OCI-LY7 (cell line): ENCODE results near the gene FLT3. TPM values are rescaled to one million over a fixed set of nuclear protein-coding genes. Genes with fewer than 3 reads are reported as not detected.

Experiments
- BruUV-seq: library from RNA; stranded (reverse); fragments of 400-500 nt; replicated peaks from 2 replicates; lab custom pipeline; 2021; lab: Mats Ljungman, UMichigan
- CTCF ChIA-PET: fragments of 300-600 bp; sonication (Branson Sonifier 250); formaldehyde crosslinking; loops from one replicate; lab custom pipeline; 2022; ENCODE audit warnings: antibody characterized with exemption; ENCODE audit not compliant: unreplicated experiment; lab: Charles Lee
- POLR2A ChIA-PET: fragments of 300-600 bp; sonication (Branson Sonifier 250); formaldehyde crosslinking; loops from one replicate; lab custom pipeline; 2022; ENCODE audit warnings: antibody characterized with exemption; lab: Charles Lee
- DNase-seq: peaks from one replicate; pipeline ENCODE4 v3.0.0-alpha.2; 2015; ENCODE audit warnings: low spot score
- H2AFZ ChIP-seq: fragments of 200-600 bp; sonication (generic), shearing (Covaris generic); 2 replicates; pipeline ENCODE4 v1.6.1; 2014; ENCODE audit warnings: mild to moderate bottlenecking, antibody characterized with exemption, low read length, moderate library complexity
- H3K27ac ChIP-seq: fragments of 200-600 bp; sonication (generic); 2 replicates; pipeline ENCODE4 v1.5.1; 2014; ENCODE audit warnings: mixed run types, low read depth, mild to moderate bottlenecking, moderate library complexity, low read length, inconsistent platforms; ENCODE audit not compliant: poor library complexity, severe bottlenecking
- H3K36me3 ChIP-seq: fragments of 200-600 bp; sonication (generic); 2 replicates; pipeline ENCODE4 v1.6.1; 2014; ENCODE audit warnings: mild to moderate bottlenecking, antibody characterized with exemption, low read length, moderate library complexity, mixed read lengths; ENCODE audit not compliant: insufficient read depth
- H3K4me1 ChIP-seq: fragments of 200-600 bp; sonication (generic); 2 replicates; pipeline ENCODE4 v1.5.1; 2014; ENCODE audit warnings: mild to moderate bottlenecking, low read length; ENCODE audit not compliant: insufficient read depth, poor library complexity, severe bottlenecking
- H3K4me2 ChIP-seq: fragments of 200-600 bp; sonication (generic); 2 replicates; pipeline ENCODE4 v1.6.1; 2014; ENCODE audit warnings: mild to moderate bottlenecking, low read length
- H3K4me3 ChIP-seq: fragments of 200-600 bp; sonication (generic); 2 replicates; pipeline ENCODE4 v1.5.1; 2014; ENCODE audit warnings: mild to moderate bottlenecking, low read depth, low read length; ENCODE audit not compliant: poor library complexity, severe bottlenecking
- H3K79me2 ChIP-seq: fragments of 200-600 bp; sonication (generic); 2 replicates; pipeline ENCODE4 v1.6.1; 2016; ENCODE audit warnings: low read depth, mild to moderate bottlenecking, low read length, moderate library complexity, mixed read lengths; ENCODE audit not compliant: insufficient read depth
- H3K9me2 ChIP-seq: fragments of 200-600 bp; sonication (generic); 2 replicates; pipeline ENCODE4 v1.6.1; 2016; ENCODE audit warnings: mild to moderate bottlenecking, low read length, mixed read lengths; ENCODE audit not compliant: insufficient read depth
- H3K9me3 ChIP-seq: fragments of 200-600 bp; sonication (generic); 2 replicates; pipeline ENCODE4 v1.6.1; 2014; ENCODE audit warnings: mild to moderate bottlenecking, mixed run types, low read length, mixed read lengths
- H4K20me1 ChIP-seq: fragments of 200-600 bp; sonication (generic); 2 replicates; pipeline ENCODE4 v1.6.1; 2014; ENCODE audit warnings: mild to moderate bottlenecking, antibody characterized with exemption, low read length, moderate library complexity, mixed read lengths; ENCODE audit not compliant: insufficient read depth
- CTCF ChIP-seq: fragments of 200-600 bp; sonication (generic); conservative IDR thresholded peaks from 2 replicates; pipeline ENCODE4 v1.5.1; 2014; ENCODE audit warnings: mild to moderate bottlenecking, antibody characterized with exemption, low read length, moderate library complexity, mixed read lengths
- EZH2phosphoT487 ChIP-seq: fragments of 200-600 bp; sonication (generic); IDR thresholded peaks from 2 replicates; pipeline ENCODE4 v1.6.1; 2018; ENCODE audit warnings: low read depth, borderline replicate concordance, mild to moderate bottlenecking, mixed run types, antibody characterized with exemption, low read length, moderate library complexity, mixed read lengths
- intact Hi-C: fragments of 100-400 bp; cut with micrococcal nuclease; formaldehyde crosslinking; loops from one replicate; pipeline ENCODE4 v1.10.0; 2022; ENCODE audit not compliant: unreplicated experiment
- total RNA-seq, 2 experiments: library from RNA; depleted of rRNA in 1 of 2; stranded (reverse); fragments of >200 nt in 1 of 2; shearing (Covaris generic) in 1 of 2; gene quantifications; 2 replicates each; pipeline ENCODE4 v1.2.3, GENCODE V29; 2014 to 2022

FLT3 gene
- total RNA-seq, 2 experiments from 2014 or later = not detected

DNA sequence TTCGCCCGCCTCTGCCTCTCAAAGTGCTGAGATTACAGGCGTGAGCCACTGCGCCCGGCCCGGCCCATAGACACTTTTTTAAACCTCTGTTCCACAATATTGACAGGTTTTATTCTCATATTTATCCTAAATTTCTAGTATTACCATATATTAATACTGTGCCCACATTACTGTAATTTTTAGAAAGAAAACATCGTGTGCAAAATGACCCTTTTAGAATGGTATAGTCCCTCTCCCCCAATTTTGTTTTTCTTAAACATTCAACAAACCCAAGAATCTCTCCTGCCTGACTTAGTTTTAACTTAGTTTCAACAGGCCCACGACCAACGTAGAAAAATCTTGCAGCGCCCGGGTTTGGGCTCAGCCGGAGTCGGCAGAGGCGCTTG is 140.4 kb downstream of the FLT3 start:
- H3K4me3 ChIP-seq = no peak overlapping the region
- H2AFZ ChIP-seq = no peak overlapping the region
- no peaks in the 10 kb centered on the region for H4K20me1 ChIP-seq
- intact Hi-C loops = no loop called here
- H3K9me3 ChIP-seq = no peaks in the 10 kb centered on the region
- BruUV-seq = no TSS peak
- CTCF ChIA-PET = no interaction called here
- H3K27ac ChIP-seq = no peak overlapping the region
- POLR2A ChIA-PET = no interaction called here
- no peak for DNase-seq
- H3K4me1 ChIP-seq = no peaks in the 10 kb centered on the region
- no peaks in the 10 kb centered on the region for H3K79me2 ChIP-seq
- H3K36me3 ChIP-seq = no peaks in the 10 kb centered on the region
- H3K4me2 ChIP-seq = no peak overlapping the region
- TF ChIP-seq EZH2phosphoT487 (no peak), CTCF (no peak)
- no peaks in the 10 kb centered on the region for H3K9me2 ChIP-seq

- H2AFZ ChIP-seq = no peak overlapping the region
- H4K20me1 ChIP-seq = no peaks in the 10 kb centered on the region
- no peak for DNase-seq
- ChIA-PET POLR2A (interaction anchor here (0.6 to 0.7 kb wide), 3 partner anchors 172 to 1890 kb away, joined by 3 to 6 read pairs (median 3); no protein-coding TSS in a partner anchor), CTCF (no interaction called here)
- no peaks in the 10 kb centered on the region for H3K9me2 ChIP-seq
- intact Hi-C loops = no loop called here
- no peaks in the 10 kb centered on the region for H3K36me3 ChIP-seq
- H3K4me3 ChIP-seq = no peak overlapping the region
- no peaks in the 10 kb centered on the region for H3K9me3 ChIP-seq
- no peak overlapping the region for H3K27ac ChIP-seq
- TF ChIP-seq CTCF (no peak), EZH2phosphoT487 (no peak)
- no peaks in the 10 kb centered on the region for H3K4me1 ChIP-seq
- BruUV-seq = no TSS peak
- no peak overlapping the region for H3K4me2 ChIP-seq
- H3K79me2 ChIP-seq = no peaks in the 10 kb centered on the region
These were observed 143.6 kb downstream of the FLT3 start for GRCh38 chr13:27956576-27957300.

DNA sequence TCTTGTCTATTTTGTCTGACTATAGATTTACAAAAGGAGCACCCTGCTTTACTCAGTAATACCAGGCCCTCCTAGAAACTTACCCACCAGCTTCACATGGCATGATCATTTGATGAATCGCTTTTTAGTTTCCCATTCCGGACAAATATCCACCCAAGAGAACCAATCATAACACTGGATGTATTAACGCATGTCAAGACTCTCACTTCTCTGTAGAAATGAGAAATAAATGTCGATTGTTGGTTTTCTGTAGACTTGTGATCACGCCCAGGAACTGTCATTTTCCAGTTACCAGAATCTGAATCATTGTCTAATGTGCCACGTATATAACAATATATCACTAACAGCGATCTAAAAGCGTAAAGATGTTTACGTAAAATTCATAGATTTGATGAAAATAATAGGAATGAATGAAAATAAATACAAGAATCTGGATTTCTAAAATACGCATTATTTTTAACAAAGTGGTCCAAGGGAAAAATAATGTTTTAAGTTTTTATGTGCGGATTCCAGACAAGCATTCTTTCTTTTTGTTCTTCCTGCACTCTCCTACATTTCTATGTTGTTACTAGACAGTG is 145.3 kb downstream of the FLT3 start:
- Histone ChIP-seq H3K4me2 (no peak overlapping the region), H3K79me2 (no peaks in the 10 kb centered on the region), H3K9me2 (no peaks in the 10 kb centered on the region), H3K4me1 (no peaks in the 10 kb centered on the region), H3K4me3 (no peak overlapping the region), H3K27ac (no peak overlapping the region), H2AFZ (no peak overlapping the region), H3K9me3 (no peaks in the 10 kb centered on the region), H4K20me1 (no peaks in the 10 kb centered on the region), H3K36me3 (no peaks in the 10 kb centered on the region)
- BruUV-seq = no TSS peak
- no peak for DNase-seq
- TF ChIP-seq EZH2phosphoT487 (no peak), CTCF (no peak)
- ChIA-PET POLR2A (interaction anchor here (0.6 to 0.9 kb wide), 3 partner anchors 19 to 426 kb away, joined by 3 read pairs; no protein-coding TSS in a partner anchor), CTCF (no interaction called here)
- intact Hi-C loops = no loop called here
